ENCODE data around the gene GPR153.

Gene GPR153

DNA sequence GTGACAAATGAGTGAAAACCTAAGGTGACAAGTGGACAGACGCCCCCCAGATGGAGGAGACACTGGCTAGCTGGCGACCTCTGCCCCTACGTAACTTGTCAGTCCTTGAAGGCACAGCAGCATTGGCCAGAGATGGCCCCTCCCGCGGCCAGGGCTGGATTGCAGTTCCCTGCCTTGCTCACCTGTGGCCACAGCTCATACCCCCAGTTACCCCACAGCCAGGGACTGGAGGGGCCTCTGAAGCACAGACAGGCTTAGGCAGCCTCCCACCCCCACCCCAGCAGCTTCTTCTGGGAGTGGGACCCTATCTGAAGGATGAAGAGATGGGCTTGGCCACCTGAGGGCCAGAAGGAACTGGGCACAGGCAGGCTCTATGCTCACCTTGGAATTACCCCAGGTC is 13.2 kb downstream of the GPR153 start:
- no peak for DNase-seq

DNA sequence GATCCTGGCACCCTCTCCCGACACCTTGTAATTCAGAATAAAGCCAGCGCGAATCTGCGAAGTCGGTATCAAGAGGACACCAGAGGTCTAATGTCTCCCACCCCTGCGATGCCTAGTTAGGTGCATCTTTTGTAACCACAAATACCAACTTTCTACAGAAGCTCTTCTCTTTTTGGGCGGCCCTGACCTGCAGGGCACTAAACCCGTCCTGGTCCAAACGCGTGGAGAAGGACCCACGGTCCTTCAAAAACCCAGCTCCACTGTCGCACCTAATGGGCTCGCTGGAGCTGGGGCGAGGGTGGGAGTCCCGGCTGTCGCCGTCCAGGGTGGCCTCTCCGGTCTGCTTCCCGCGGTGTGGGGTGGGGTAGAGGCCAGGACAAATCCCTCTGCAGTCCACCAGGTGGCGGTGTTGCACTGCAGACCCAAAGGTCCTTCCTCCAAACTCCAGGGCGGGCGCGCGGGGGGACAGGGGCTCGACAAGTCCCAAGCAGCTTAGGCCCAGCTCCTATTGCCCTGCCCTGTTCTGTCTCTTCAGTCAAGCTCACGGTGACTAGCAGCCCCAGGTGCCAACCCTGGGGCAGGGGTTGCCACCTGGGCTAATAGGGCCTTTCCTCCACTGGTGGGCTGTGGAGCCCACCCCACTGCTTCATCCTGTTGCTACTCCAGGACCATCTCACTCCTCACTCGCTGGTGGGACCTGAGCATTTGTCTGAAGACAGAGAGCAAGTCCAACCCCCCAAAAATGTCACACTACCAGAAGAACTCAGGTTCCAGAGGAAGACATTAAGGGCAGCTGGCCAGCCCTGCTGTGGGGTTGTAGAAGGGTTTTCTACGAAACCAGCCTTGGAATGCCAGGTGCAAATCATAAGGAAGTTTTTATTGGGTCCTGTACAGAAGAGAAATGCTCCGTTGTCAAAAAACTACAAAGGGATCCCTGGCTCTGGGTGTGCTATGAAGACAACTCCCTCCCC is 14.1 kb downstream of the GPR153 start:
- DNase-seq = peak; percentile 80

- DNase-seq = peak; percentile 50
Measured at GRCh38 chr1:6245869-6246496, 14.9 kb downstream of the GPR153 start.

DNA sequence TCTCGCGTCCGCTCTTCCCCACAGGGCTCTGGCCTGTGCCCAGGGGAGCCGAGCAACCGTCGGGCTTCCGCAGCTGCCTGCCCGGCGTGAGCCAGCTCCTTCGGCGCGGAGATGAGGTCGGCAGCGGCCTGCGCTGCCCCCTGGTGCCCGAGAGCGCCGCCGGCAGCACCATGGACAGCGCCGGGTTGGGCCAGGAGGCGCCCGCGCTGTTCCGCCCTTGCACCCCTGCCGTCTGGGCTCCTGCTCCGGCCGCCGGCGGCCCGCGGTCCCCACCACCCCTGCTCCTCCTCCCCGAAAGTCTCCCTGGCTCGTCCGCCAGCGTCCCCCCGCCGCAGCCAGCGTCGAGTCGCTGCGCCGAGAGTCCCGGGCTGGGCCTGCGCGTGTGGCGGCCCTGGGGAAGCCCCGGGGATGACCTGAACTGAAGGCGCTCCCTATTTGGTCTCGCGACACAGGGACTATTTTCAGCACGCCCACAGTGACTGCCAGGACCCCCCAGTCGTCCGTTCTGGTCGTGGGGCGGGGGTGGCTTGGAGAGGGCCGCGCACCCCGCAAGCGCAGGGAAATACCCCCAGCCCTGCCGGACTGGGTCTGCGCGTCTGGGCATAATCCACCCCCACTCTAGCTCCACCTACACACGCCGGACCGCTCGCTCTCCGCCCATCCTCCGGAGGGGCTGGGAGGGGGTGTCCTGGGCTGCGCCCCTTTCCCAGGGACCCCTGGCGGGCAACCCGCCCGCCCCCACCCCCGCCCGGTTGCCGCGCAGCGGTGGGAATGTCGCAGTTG is 15.6 kb downstream of the GPR153 start:
- DNase-seq = peak; percentile 82

DNA sequence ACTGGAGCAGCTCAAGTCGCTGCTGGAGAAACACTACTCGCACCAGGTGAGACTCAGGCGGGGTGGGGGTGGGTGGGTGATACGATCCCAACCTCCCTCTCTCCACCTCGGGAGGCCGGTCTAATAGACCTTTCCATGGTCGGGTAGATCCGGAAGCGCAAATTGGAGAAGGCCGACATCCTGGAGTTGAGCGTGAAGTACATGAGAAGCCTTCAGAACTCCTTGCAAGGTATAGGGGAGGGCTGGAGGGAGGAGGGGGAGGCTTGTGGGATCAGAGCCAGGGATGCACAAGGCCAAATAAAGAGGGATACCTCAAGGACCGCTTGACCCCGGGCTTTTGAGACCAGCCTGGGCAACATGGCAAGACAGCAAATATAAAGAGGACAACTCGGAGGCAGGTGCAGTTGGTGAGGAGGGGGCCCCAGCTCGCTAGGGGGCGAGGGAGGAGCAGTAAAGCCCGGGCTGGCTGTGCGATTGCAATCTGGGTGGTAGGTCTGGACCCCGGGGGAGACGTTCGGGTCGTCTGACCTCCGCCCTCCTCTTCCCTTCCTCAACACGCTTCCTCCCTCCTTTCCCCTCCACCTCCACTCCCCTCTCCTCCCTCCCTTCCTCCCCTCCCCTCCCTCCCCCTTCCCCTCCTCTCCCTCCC is 16.4 kb downstream of the GPR153 start:
- no peak for DNase-seq

DNA sequence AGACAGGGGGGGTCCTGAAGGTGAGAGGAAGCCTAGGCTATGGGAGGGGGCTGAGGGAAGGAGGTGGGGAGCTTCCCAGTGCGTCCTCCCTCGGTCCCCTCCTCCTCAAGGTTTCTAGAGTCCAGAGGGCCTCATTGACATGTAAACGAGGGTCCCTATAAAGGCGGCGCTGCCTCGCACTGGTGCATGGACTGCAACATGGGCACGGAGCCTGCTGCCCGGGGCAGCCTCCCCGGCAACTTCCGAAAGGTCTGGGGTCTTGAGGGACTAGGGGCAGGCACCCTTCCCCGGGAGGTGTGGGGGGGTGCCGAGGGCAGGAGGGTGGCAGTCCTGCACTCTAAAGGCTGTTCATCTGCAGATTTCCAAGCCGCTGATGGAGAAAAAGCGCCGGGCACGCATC is 16.9 kb downstream of the GPR153 start, which contains the start of gene HES3:
Gene HES3 (plus strand): TSS at position 187 of the 400 bp plus-strand sequence. CDS start 187 bp downstream, at position 374.
- no peak for DNase-seq

GRCh38 chr1:6243053-6243834 is 17.7 kb downstream of the GPR153 start:
- no peak for DNase-seq

- DNase-seq = no peak
Measured at GRCh38 chr1:6241887-6242740, 18.8 kb downstream of the GPR153 start.

GRCh38 chr1:6241107-6241886 is 19.6 kb downstream of the GPR153 start:
- DNase-seq = no peak

DNA sequence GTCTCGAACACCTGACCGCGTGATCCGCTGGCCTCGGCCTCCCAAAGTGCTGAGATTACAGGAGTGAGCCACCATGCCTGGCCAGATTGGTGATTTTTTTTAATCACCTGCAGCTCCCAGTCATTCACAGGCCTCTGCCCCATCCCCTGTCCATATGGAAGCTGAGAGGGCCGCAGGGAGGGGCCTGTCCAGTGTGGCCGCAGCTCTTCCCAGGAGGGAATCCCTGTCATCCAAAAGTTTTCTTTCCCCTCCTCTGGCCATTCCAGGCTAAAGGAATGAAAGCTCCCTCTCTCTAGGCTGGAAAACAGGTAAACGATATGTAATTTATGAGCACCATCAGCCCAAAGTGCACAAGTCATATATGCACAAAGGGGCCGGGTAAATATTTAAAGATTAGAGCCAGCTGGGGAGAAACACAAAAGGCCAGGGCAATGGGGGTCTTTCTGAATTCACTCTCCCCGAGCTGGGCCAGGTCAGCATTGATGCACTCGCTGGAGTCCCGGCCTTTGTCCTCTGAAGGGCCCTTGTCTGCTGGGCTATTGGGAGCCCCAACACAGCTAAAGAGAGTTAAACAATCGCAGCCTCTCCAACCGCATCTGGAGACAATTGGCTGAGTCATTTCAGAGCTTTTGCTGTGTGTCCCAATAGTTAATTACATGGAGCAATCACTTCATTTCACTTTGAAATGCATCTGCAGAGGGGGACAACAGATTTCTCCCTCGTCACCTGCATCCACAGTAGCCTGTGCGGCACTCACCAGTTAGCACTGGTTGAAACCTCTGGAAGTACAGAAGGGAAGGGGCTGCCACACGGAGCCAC is 20.7 kb downstream of the GPR153 start:
- DNase-seq = no peak

DNA sequence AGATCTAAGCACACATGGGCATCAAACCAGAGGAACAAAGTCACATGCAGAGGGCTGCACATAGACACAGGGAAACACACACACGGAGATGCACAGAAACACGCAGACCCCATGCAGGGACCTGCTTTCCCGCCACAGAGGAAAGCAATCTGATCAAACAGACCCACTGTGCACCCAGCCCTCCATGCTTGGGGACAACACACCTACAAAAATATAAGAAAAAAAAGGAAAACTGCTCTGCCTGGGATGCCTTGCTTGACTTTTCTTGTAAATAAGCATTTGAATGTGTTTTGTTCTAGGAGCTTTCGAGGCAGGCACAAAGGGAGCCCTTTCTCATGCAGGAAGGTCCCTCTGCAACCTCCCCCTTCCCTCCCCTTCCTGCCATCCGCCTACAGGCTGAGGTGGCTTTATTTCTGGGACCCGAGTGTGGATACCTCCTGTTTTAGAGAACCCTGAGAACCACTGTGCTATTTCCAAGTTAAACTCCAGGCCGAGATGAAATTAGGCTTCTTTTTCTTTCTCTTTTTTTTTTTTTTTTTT is 21.6 kb downstream of the GPR153 start:
- no peak for DNase-seq

GRCh38 chr1:6237093-6237492 is 23.8 kb downstream of the GPR153 start:
- DNase-seq = no peak

GRCh38 chr1:6235296-6235677 is 25.6 kb downstream of the GPR153 start:
- DNase-seq = no peak

- no peak for DNase-seq
Measured at GRCh38 chr1:6234502-6235295, 26.2 kb downstream of the GPR153 start.

DNA sequence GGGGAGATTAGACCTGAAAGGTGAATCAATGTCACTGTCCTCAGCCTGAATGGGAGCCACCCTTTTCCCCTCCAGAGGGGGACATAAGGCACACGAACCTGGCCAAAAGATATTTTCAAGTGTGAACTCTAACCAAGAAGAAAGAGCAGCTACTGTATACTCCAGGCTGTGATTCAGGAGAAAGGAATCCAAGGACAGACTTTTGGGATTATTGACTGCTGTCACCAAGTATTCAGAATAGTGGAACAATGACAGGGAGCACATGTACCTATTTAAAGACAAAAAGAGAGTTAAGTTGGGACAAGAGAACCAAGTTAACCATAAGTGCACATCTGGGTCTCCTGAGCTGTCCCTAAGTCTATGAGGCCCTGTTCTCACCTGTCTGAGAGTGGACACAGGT is 27.5 kb downstream of the GPR153 start:
- no peak for DNase-seq

DNA sequence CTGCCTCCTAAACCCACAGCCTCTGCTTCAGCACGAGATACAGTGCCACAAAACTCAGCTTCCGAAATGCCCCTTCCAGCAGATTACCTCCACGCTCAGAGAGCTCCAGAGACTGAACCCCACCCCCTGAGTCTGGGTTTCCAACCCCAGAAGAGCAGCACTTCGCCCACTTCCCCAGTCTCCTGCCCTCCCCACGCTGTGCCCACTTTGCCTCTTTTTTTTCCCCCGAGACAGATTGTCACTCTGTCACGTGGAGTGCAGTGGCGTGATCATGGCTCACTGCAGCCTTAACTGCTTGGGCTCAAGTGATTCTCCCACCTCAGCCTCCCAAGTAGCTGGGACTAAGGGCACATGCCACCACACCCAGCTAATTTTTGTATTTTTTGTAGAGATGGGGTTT is 35.2 kb downstream of the GPR153 start:
- DNase-seq = no peak

- DNase-seq = no peak
Measured at GRCh38 chr1:6224718-6225117, 36.2 kb downstream of the GPR153 start.

DNA sequence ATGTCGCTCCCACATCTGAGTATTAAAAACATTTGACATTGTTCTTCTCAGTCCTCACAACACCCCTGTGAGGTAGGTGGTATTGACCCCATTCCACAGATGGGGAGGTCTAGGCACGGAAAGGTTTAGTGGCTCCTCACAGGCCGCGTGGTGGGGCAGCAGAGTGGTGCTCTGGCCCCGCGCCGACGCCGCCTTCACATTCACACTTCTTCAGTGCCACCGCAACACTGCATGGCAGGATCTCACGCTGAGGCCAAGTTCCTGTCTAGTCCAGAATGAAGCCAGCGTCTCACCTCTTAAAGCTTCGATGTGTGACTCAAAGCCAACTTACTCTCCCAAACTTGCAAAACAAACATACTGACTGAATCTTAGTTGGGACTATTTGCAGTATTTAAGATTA is 37.3 kb downstream of the GPR153 start:
- DNase-seq = no peak
